Measurements from ENCODE around the gene PDE4D. TPM values are rescaled to one million over a fixed set of nuclear protein-coding genes. Genes with fewer than 3 reads are reported as not detected.

Gene PDE4D
- total RNA-seq, 1 donor from 2014 or later, result 39.2 TPM

DNA sequence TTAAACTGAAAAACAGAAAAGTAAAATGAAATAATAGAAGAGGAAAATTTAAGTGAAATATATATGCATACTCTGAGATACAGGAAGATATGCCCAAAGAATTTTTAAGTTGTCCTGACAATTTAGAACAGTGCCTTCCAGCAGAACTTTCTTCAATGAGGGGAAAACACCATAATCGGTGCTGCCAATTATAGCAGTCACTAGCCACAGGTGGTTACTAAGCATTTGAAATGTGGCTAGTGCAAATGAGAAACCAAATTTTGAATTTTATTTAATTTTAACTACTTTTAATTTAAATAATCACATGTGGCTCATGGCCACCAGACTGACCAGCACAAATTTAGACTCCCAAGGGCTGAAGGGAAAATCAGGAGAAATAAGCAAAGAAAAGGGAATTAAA is 900.1 kb downstream of the PDE4D start:
- no peak overlapping the region for H3K4me3 ChIP-seq (ENCODE audit: low read depth, low read length)
- TF ChIP-seq, protein P1, sequence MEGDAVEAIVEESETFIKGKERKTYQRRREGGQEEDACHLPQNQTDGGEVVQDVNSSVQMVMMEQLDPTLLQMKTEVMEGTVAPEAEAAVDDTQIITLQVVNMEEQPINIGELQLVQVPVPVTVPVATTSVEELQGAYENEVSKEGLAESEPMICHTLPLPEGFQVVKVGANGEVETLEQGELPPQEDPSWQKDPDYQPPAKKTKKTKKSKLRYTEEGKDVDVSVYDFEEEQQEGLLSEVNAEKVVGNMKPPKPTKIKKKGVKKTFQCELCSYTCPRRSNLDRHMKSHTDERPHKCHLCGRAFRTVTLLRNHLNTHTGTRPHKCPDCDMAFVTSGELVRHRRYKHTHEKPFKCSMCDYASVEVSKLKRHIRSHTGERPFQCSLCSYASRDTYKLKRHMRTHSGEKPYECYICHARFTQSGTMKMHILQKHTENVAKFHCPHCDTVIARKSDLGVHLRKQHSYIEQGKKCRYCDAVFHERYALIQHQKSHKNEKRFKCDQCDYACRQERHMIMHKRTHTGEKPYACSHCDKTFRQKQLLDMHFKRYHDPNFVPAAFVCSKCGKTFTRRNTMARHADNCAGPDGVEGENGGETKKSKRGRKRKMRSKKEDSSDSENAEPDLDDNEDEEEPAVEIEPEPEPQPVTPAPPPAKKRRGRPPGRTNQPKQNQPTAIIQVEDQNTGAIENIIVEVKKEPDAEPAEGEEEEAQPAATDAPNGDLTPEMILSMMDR (IDR thresholded peaks at IDR 0.05; ENCODE audit: insufficient read depth, low read length, poor library complexity, severe bottlenecking), result no peak
- no peaks in the 10 kb centered on the region for H3K27me3 ChIP-seq (ENCODE audit: control insufficient read depth, insufficient read depth, low read length)
- no peaks in the 10 kb centered on the region for H3K36me3 ChIP-seq (ENCODE audit: control insufficient read depth, insufficient read depth, low read length)
- DNase-seq (ENCODE audit: low read depth), result no peak

DNA sequence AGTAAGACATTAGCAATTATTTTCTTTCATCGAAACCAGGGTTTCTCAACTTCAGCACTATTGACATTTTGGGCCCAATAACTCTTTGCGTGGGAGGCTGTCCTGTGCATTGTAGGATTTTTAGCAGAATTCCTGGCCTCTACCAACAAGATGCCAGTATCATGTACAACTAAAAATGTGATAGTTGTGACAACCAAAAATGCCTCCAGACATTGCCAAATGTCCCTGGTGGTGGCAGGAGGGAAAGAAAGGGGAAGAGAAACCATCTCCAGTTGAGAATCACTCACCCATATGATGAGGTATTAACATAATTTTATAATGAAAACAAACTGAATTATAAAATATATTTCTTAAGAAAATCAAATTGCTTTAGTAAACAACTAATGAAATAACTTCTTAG is 904.6 kb downstream of the PDE4D start:
- no peaks in the 10 kb centered on the region for H3K36me3 ChIP-seq (ENCODE audit: control insufficient read depth, insufficient read depth, low read length)
- TF ChIP-seq, protein P1 (IDR thresholded peaks at IDR 0.05; ENCODE audit: insufficient read depth, low read length, poor library complexity, severe bottlenecking), result no peak
- H3K27me3 ChIP-seq (ENCODE audit: control insufficient read depth, insufficient read depth, low read length), result no peaks in the 10 kb centered on the region
- no peak for DNase-seq (ENCODE audit: low read depth)
- H3K4me3 ChIP-seq (ENCODE audit: low read depth, low read length), result no peak overlapping the region

DNA sequence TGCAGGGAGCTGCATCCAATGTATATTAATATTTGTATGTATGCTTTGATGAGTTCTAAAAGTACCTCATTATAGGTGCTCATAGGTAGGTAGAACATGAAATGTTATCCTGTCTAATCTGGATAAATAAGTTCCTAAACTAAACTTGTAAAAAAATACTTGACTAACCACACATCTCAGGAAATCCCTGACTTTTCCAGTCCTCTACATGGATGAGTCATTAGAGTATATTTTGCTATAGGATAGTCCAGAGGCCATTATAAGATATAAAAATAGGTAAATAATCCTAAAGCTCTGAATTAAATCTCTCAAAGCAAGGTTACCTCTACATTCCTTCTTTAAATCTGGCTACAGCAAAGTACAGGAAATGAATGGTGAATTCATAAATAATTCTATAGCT is 906.3 kb downstream of the PDE4D start:
- peaks cover 1% of the 10 kb centered on the region for H3K36me3 ChIP-seq (ENCODE audit: control insufficient read depth, insufficient read depth, low read length)
- TF ChIP-seq, protein P1 (IDR thresholded peaks at IDR 0.05; ENCODE audit: insufficient read depth, low read length, poor library complexity, severe bottlenecking), result no peak
- no peaks in the 10 kb centered on the region for H3K27me3 ChIP-seq (ENCODE audit: control insufficient read depth, insufficient read depth, low read length)
- DNase-seq (ENCODE audit: low read depth), result no peak
- no peak overlapping the region for H3K4me3 ChIP-seq (ENCODE audit: low read depth, low read length)

DNA sequence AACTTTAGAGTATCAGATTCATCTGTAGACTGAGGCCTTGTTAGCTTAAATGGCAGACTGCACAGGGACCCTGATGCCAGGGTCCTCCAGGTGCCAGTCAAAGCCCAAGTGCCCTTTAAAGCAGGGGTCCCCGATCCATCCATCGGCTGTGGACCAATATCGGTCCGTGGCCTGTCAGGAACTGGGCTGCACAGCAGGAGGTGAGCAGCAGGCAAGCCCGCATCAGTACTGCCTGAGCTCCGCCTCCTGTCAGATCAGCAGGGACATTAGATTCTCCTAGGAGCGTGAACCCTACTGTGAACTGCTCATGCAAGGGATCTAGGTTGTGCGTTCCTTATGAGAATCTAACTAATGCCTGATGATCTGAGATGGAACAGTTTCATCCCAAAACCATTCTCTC is 907.2 kb downstream of the PDE4D start:
- DNase-seq (ENCODE audit: low read depth), result no peak
- H3K27me3 ChIP-seq (ENCODE audit: control insufficient read depth, insufficient read depth, low read length), result no peaks in the 10 kb centered on the region
- TF ChIP-seq, protein P1 (IDR thresholded peaks at IDR 0.05; ENCODE audit: insufficient read depth, low read length, poor library complexity, severe bottlenecking), result no peak
- H3K4me3 ChIP-seq (ENCODE audit: low read depth, low read length), result no peak overlapping the region
- H3K36me3 ChIP-seq (ENCODE audit: control insufficient read depth, insufficient read depth, low read length), result peaks cover 1% of the 10 kb centered on the region

DNA sequence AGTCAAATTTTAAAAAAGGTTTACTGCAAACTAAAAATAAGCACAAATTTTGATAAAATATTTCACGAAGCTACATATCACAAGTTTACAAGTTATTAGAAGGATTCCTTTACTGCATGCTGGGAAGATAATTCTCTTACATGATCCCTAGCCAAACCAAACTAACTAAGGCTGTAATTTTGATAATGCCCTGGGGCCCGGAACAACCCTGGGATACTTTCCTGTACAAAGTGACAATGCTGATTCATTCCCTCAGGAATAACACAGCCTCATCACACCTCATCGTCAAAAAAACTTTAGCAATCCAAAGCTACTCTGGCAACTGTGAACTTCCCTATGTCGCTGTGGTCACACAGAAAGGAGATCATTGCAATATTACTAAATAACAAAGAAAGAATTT is 907.8 kb downstream of the PDE4D start:
- peaks cover 1% of the 10 kb centered on the region for H3K36me3 ChIP-seq (ENCODE audit: control insufficient read depth, insufficient read depth, low read length)
- DNase-seq (ENCODE audit: low read depth), result no peak

DNA sequence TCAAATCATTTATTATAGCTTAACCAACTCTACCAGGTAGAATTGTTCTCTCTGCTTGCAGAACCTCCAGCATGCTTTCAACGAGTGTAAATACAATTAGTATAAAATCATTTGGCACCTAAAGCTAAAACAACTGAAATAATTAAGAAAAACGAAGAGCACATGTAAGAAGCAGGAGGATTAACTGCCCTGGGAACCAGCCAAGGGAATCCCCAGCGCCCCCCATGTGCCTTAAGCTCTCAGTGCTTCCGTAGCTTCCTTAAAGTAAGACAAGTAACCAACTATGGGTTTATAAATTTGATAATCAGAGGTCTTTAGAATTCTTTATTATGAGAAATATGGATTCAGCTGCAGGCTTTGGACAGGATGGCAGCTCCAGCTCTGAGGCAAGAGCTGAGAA is 908.2 kb downstream of the PDE4D start:
- TF ChIP-seq, protein P1 (IDR thresholded peaks at IDR 0.05; ENCODE audit: insufficient read depth, low read length, poor library complexity, severe bottlenecking), result no peak

More for the DNA sequence above, 907.8 kb downstream of the PDE4D start:
- Histone ChIP-seq H3K4me3 (ENCODE audit: low read depth, low read length) (no peak overlapping the region), H3K27me3 (ENCODE audit: control insufficient read depth, insufficient read depth, low read length) (no peaks in the 10 kb centered on the region)
- TF ChIP-seq, protein P1 (IDR thresholded peaks at IDR 0.05; ENCODE audit: insufficient read depth, low read length, poor library complexity, severe bottlenecking), result no peak

More for the DNA sequence above, 908.2 kb downstream of the PDE4D start:
- Histone ChIP-seq H3K36me3 (ENCODE audit: control insufficient read depth, insufficient read depth, low read length) (peaks cover 1% of the 10 kb centered on the region), H3K4me3 (ENCODE audit: low read depth, low read length) (no peak overlapping the region), H3K27me3 (ENCODE audit: control insufficient read depth, insufficient read depth, low read length) (no peaks in the 10 kb centered on the region)
- no peak for DNase-seq (ENCODE audit: low read depth)

All from kidney epithelial cell (primary cell).